OCI-LY1 (cell line): ENCODE results near the gene LMTK3.

Experiments
- EZH2 ChIP-seq: fragments of 200-600 bp; sonication (generic), shearing (Covaris generic); IDR thresholded peaks from 2 replicates; pipeline ENCODE4 v1.8.0; 2017; ENCODE audit warnings: borderline replicate concordance, mixed run types, mild to moderate bottlenecking, antibody characterized with exemption, low read length, moderate library complexity, mixed read lengths
- TF ChIP-seq, protein P1 (sequence below): fragments of 200-600 bp; sonication (generic), shearing (Covaris generic); IDR thresholded peaks from 2 replicates; pipeline ENCODE4 v1.5.1; 2017; ENCODE audit warnings: mild to moderate bottlenecking, antibody characterized with exemption, low read length, moderate library complexity, mixed read lengths

DNA sequence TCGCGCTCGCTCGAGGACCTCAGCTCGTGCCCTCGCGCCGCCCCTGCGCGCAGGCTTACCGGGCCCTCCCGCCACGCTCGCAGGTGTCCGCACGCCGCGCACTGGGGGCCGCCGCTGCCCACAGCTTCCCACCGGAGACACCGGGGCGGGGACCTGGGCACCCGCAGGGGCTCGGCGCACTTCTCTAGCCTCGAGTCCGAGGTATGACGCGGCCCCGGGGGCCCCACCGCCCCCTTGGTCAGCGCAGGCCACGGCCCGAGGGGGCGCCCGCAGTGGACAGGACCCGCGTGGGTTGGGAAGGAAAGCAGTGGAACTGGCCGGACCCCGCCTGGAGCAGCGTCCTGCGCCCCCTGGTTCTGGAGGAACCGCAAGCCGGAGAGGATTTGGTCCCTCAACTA is 67.9 kb downstream of the LMTK3 start:
- TF ChIP-seq, protein P1, sequence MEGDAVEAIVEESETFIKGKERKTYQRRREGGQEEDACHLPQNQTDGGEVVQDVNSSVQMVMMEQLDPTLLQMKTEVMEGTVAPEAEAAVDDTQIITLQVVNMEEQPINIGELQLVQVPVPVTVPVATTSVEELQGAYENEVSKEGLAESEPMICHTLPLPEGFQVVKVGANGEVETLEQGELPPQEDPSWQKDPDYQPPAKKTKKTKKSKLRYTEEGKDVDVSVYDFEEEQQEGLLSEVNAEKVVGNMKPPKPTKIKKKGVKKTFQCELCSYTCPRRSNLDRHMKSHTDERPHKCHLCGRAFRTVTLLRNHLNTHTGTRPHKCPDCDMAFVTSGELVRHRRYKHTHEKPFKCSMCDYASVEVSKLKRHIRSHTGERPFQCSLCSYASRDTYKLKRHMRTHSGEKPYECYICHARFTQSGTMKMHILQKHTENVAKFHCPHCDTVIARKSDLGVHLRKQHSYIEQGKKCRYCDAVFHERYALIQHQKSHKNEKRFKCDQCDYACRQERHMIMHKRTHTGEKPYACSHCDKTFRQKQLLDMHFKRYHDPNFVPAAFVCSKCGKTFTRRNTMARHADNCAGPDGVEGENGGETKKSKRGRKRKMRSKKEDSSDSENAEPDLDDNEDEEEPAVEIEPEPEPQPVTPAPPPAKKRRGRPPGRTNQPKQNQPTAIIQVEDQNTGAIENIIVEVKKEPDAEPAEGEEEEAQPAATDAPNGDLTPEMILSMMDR: no peak
- TF ChIP-seq EZH2: no peak
